MCF 10A (cell line): ENCODE data around the gene TRIM66. TPM values are rescaled to one million over a fixed set of nuclear protein-coding genes. Genes with fewer than 3 reads are reported as not detected.

Experiments used
- BruUV-seq: library from RNA; stranded (reverse); fragments of 400-500 nt; replicated peaks from 2 replicates; lab custom pipeline; 2021; lab: Mats Ljungman, UMichigan
- CTCF ChIA-PET: fragments of 300-600 bp; sonication (Branson Sonifier 250); formaldehyde crosslinking; extraction: SDS; loops from one replicate; lab custom pipeline; 2021; ENCODE audit warnings: antibody characterized with exemption, inconsistent platforms; lab: Yijun Ruan, JAX
- POLR2A ChIA-PET: fragments of 300-600, 350-650 bp; sonication (Branson Sonifier 250); formaldehyde crosslinking; extraction: SDS; loops from one replicate; lab custom pipeline; 2020; ENCODE audit warnings: antibody characterized with exemption, inconsistent platforms; lab: Yijun Ruan, JAX
- DNase-seq: peaks from one replicate; pipeline ENCODE4 v3.0.0-alpha.2; 2018; ENCODE audit not compliant: unreplicated experiment
- H3K27ac Mint-ChIP-seq: one replicate; pipeline ENCODE4 v1.8.0; 2022; ENCODE audit warnings: mild to moderate bottlenecking, low read depth, mixed read lengths; ENCODE audit not compliant: unreplicated experiment
- H3K27me3 Mint-ChIP-seq: one replicate; pipeline ENCODE4 v1.8.0; 2022; ENCODE audit warnings: mixed read lengths; ENCODE audit not compliant: insufficient read depth, unreplicated experiment
- H3K36me3 Mint-ChIP-seq: one replicate; pipeline ENCODE4 v1.8.0; 2022; ENCODE audit warnings: mild to moderate bottlenecking, moderate library complexity, mixed read lengths; ENCODE audit not compliant: insufficient read depth, unreplicated experiment
- H3K4me1 Mint-ChIP-seq: one replicate; pipeline ENCODE4 v1.8.0; 2022; ENCODE audit warnings: mixed read lengths; ENCODE audit not compliant: insufficient read depth, unreplicated experiment
- H3K4me3 Mint-ChIP-seq: one replicate; pipeline ENCODE4 v1.8.0; 2022; ENCODE audit warnings: mild to moderate bottlenecking, moderate library complexity, mixed read lengths; ENCODE audit not compliant: unreplicated experiment
- H3K9me3 Mint-ChIP-seq: one replicate; pipeline ENCODE4 v1.8.0; 2022; ENCODE audit warnings: mixed read lengths; ENCODE audit not compliant: unreplicated experiment
- CTCF ChIP-seq: fragments of 200-600 bp; IDR thresholded peaks from one replicate; pipeline ENCODE4 v1.8.0; 2022; ENCODE audit warnings: antibody characterized with exemption, mild to moderate bottlenecking; ENCODE audit not compliant: unreplicated experiment
- intact Hi-C: fragments of 100-400 bp; cut with micrococcal nuclease; formaldehyde crosslinking; loops from 2 replicates; pipeline ENCODE4 v1.14.1; 2022
- total RNA-seq: library from RNA; stranded (reverse); gene quantifications from 2 replicates; pipeline ENCODE4 v1.2.3, GENCODE V29; 2022

Gene TRIM66
- total RNA-seq, 1 experiment from 2014 or later, result 27.3 TPM

- intact Hi-C loops, result no loop called here
- BruUV-seq, result no TSS peak
- no peak overlapping the region for H3K27ac Mint-ChIP-seq
- H3K36me3 Mint-ChIP-seq, result peaks cover 29% of the 10 kb centered on the region
- no peaks in the 10 kb centered on the region for H3K27me3 Mint-ChIP-seq
- no peaks in the 10 kb centered on the region for H3K4me1 Mint-ChIP-seq
- no peaks in the 10 kb centered on the region for H3K9me3 Mint-ChIP-seq
- CTCF ChIA-PET, result interaction anchor here (0.5 to 1.1 kb wide), 2 partner anchors 73 to 654 kb away, joined by 3 read pairs; no protein-coding TSS in a partner anchor
- POLR2A ChIA-PET, result no interaction called here
- H3K4me3 Mint-ChIP-seq, result no peak overlapping the region
- TF ChIP-seq CTCF, result no peak
- DNase-seq, result no peak
Observed at GRCh38 chr11:8640267-8640906, 42.1 kb downstream of the TRIM66 start.

GRCh38 chr11:8639655-8640054 is 42.8 kb downstream of the TRIM66 start:
- ChIA-PET POLR2A (no interaction called here), CTCF (interaction anchor here (0.9 to 1.2 kb wide), 6 partner anchors 9 to 376 kb away, joined by 3 to 5 read pairs (median 3); partner anchors contain the start of gene LMO1)
- H3K27me3 Mint-ChIP-seq, result no peaks in the 10 kb centered on the region
- H3K27ac Mint-ChIP-seq, result no peak overlapping the region
- H3K9me3 Mint-ChIP-seq, result no peaks in the 10 kb centered on the region
- no peak overlapping the region for H3K4me3 Mint-ChIP-seq
- no peaks in the 10 kb centered on the region for H3K4me1 Mint-ChIP-seq
- no TSS peak for BruUV-seq
- no peak for TF ChIP-seq CTCF
- intact Hi-C loops, result no loop called here
- DNase-seq, result no peak
- H3K36me3 Mint-ChIP-seq, result peaks cover 30% of the 10 kb centered on the region

- POLR2A ChIA-PET, result no interaction called here
Observed at GRCh38 chr11:8638300-8638699, 44.2 kb downstream of the TRIM66 start.

More at GRCh38 chr11:8638300-8638699, 44.2 kb downstream of the TRIM66 start:
- no peaks in the 10 kb centered on the region for H3K4me1 Mint-ChIP-seq
- no TSS peak for BruUV-seq
- no peak overlapping the region for H3K4me3 Mint-ChIP-seq
- no peak overlapping the region for H3K27ac Mint-ChIP-seq
- no peak for DNase-seq
- CTCF ChIA-PET, result interaction anchor here (0.6 to 1.7 kb wide), 4 partner anchors 18 to 973 kb away, joined by 3 to 5 read pairs (median 4); partner anchors contain the start of gene RPL27A
- H3K9me3 Mint-ChIP-seq, result no peaks in the 10 kb centered on the region
- H3K36me3 Mint-ChIP-seq, result peaks cover 43% of the 10 kb centered on the region
- intact Hi-C loops, result no loop called here
- TF ChIP-seq CTCF, result no peak
- no peaks in the 10 kb centered on the region for H3K27me3 Mint-ChIP-seq
